Endothelial cell of umbilical vein (primary cell): ENCODE results near the gene ITPRID2.

Experiments
- EZH2 ChIP-seq: IDR thresholded peaks from 2 replicates; pipeline ENCODE4 v1.6.1; 2012; ENCODE audit warnings: borderline replicate concordance, low read depth, mild to moderate bottlenecking, moderate library complexity, low read length, inconsistent platforms; ENCODE audit not compliant: severe bottlenecking
- FOS ChIP-seq: IDR thresholded peaks from 2 replicates; pipeline ENCODE4 v1.6.1; 2011; ENCODE audit warnings: mild to moderate bottlenecking, low read length, moderate library complexity, borderline replicate concordance; ENCODE audit not compliant: insufficient read depth
- GATA2 ChIP-seq: IDR thresholded peaks from 2 replicates; pipeline ENCODE4 v1.7.0; 2011; ENCODE audit warnings: low read depth, mild to moderate bottlenecking, moderate library complexity, mixed read lengths, low read length; ENCODE audit not compliant: insufficient read length, insufficient read depth
- JUN ChIP-seq: IDR thresholded peaks from 2 replicates; pipeline ENCODE4 v1.6.1; 2011; ENCODE audit warnings: borderline replicate concordance, low read depth; ENCODE audit not compliant: insufficient read length, insufficient read depth
- MYC ChIP-seq: IDR thresholded peaks from one replicate; pipeline ENCODE4 v1.6.1; 2011; ENCODE audit warnings: mild to moderate bottlenecking, low read depth, low read length
- POLR2A ChIP-seq: IDR thresholded peaks from 2 replicates; pipeline ENCODE4 v1.6.1; 2012; ENCODE audit warnings: low read depth, mild to moderate bottlenecking, control low read depth, low read length
- POLR2AphosphoS5 ChIP-seq: IDR thresholded peaks from 2 replicates; pipeline ENCODE4 v1.6.1; 2012; ENCODE audit warnings: low read depth, mild to moderate bottlenecking, control low read depth, low read length, moderate library complexity; ENCODE audit not compliant: insufficient read depth
- TF ChIP-seq, protein P1 (sequence below), 2 donors: IDR thresholded peaks; 1 replicate in 1 of 2; 2 replicates in 1 of 2; pipeline ENCODE4 v1.5.1; 2011; ENCODE audit warnings: low read length in 2 of 2, mild to moderate bottlenecking in 2 of 2, moderate library complexity in 2 of 2, control low read depth in 1 of 2, inconsistent platforms in 1 of 2, low read depth in 1 of 2; ENCODE audit not compliant: insufficient read depth in 1 of 2; ENCODE audit errors: extremely low read depth in 1 of 2
- TF ChIP-seq, protein P2 (sequence below): IDR thresholded peaks from 2 replicates; pipeline ENCODE4 v1.6.1; 2011; ENCODE audit not compliant: insufficient read depth, insufficient read length

DNA sequence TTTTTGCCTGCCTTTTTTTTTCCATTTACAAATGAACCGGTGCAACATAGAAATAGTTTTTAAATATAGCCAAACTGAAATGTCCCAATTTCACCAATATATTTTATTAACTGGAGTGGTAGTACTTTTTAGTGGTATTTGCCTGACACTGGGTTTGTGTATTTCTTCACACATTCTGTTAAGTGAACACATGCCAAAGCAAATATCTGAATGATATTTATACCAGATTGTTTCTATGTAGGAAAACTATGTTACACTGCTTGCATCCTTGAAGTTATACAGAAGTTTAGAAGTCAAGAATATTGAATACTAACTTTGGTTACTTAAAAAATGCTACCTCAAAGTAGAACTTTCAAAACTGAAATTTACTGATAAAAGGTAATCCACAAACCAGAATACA, 19.4 kb upstream of the ITPRID2 start:
- TF ChIP-seq, protein P1, sequence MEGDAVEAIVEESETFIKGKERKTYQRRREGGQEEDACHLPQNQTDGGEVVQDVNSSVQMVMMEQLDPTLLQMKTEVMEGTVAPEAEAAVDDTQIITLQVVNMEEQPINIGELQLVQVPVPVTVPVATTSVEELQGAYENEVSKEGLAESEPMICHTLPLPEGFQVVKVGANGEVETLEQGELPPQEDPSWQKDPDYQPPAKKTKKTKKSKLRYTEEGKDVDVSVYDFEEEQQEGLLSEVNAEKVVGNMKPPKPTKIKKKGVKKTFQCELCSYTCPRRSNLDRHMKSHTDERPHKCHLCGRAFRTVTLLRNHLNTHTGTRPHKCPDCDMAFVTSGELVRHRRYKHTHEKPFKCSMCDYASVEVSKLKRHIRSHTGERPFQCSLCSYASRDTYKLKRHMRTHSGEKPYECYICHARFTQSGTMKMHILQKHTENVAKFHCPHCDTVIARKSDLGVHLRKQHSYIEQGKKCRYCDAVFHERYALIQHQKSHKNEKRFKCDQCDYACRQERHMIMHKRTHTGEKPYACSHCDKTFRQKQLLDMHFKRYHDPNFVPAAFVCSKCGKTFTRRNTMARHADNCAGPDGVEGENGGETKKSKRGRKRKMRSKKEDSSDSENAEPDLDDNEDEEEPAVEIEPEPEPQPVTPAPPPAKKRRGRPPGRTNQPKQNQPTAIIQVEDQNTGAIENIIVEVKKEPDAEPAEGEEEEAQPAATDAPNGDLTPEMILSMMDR (IDR thresholded peaks at IDR 0.05; ENCODE audit: extremely low read depth in 1 of 2, insufficient read depth in 1 of 2, low read depth in 1 of 2, low read length in 2 of 2), result no peak
- TF ChIP-seq POLR2AphosphoS5 (no peak), POLR2A (no peak), MYC (no peak), EZH2 (no peak), GATA2 (no peak), FOS (no peak), JUN (no peak)
- TF ChIP-seq, protein P2, sequence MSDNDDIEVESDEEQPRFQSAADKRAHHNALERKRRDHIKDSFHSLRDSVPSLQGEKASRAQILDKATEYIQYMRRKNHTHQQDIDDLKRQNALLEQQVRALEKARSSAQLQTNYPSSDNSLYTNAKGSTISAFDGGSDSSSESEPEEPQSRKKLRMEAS, result no peak
